Keratinocyte (primary cell): Measurements from ENCODE around the gene CPLANE2.

ENCODE experiments used
- EZH2 ChIP-seq: IDR thresholded peaks from one replicate; pipeline ENCODE4 v1.6.1; 2012; ENCODE audit warnings: inconsistent platforms, mild to moderate bottlenecking, low read length, moderate library complexity
- TF ChIP-seq, protein P1 (sequence below), 3 experiments: IDR thresholded peaks in 1 of 3; conservative IDR thresholded peaks in 1 of 3; optimal IDR thresholded peaks in 1 of 3; 2 replicates in 2 of 3; 3 replicates in 1 of 3; pipeline versions ENCODE3 to v1.5.1; 2011; ENCODE audit warnings: low read length in 3 of 3, mild to moderate bottlenecking in 3 of 3, moderate library complexity in 2 of 3, control low read depth in 1 of 3, inconsistent platforms in 1 of 3; ENCODE audit not compliant: insufficient read depth in 2 of 3; ENCODE audit errors: extremely low read depth in 1 of 3

DNA sequence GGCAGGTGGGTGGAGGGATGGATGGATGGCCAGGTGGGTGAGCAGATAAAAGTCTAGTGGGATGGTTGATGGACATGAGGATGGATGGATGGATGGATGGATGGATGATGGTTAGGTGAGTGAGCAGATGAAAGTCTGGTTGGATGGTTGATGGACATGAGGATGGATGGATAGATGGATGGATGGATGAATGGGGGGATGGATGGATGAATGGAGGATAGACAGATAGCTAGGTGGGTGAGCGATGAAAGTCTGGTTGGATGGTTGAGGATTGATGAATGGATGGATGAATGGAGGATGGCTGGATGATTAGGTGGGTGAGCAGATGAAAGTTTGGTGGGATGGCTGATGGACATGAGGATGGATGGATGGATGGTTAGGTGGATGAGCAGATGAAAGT lies 15.5 kb downstream of the CPLANE2 start:
- TF ChIP-seq EZH2, result no peak
- TF ChIP-seq, protein P1, sequence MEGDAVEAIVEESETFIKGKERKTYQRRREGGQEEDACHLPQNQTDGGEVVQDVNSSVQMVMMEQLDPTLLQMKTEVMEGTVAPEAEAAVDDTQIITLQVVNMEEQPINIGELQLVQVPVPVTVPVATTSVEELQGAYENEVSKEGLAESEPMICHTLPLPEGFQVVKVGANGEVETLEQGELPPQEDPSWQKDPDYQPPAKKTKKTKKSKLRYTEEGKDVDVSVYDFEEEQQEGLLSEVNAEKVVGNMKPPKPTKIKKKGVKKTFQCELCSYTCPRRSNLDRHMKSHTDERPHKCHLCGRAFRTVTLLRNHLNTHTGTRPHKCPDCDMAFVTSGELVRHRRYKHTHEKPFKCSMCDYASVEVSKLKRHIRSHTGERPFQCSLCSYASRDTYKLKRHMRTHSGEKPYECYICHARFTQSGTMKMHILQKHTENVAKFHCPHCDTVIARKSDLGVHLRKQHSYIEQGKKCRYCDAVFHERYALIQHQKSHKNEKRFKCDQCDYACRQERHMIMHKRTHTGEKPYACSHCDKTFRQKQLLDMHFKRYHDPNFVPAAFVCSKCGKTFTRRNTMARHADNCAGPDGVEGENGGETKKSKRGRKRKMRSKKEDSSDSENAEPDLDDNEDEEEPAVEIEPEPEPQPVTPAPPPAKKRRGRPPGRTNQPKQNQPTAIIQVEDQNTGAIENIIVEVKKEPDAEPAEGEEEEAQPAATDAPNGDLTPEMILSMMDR (optimal IDR thresholded peaks at IDR 0.05 in 1 of 3, IDR thresholded peaks at IDR 0.05 in 1 of 3, conservative IDR thresholded peaks at IDR 0.05 in 1 of 3; ENCODE audit: extremely low read depth in 1 of 3, insufficient read depth in 2 of 3, low read length in 3 of 3), result no peak
